GM12878 (cell line): ENCODE data around the gene DNAJA1. TPM values are rescaled to one million over a fixed set of nuclear protein-coding genes. Genes with fewer than 3 reads are reported as not detected.

Experiments used
- BRCA1 ChIP-seq: IDR thresholded peaks from 2 replicates; pipeline ENCODE4 v1.6.1; 2011; ENCODE audit warnings: low read depth, low read length, improper control_type of control experiment
- CEBPZ ChIP-seq: fragments of 150-350 bp; IDR thresholded peaks from 2 replicates; pipeline ENCODE4 v1.6.1; 2016; ENCODE audit warnings: low read depth, low read length
- CHD4 ChIP-seq: fragments of 200-600 bp; sonication (generic); IDR thresholded peaks from 2 replicates; pipeline ENCODE4 v1.6.1; 2016; ENCODE audit warnings: mild to moderate bottlenecking
- EGR1 ChIP-seq, 2 experiments: IDR thresholded peaks; 1 replicate in 1 of 2; 2 replicates in 1 of 2; pipeline ENCODE4 v1.6.1; 2011 to 2012; ENCODE audit warnings: low read depth in 2 of 2, low read length in 2 of 2, borderline replicate concordance in 1 of 2, mild to moderate bottlenecking in 1 of 2, moderate library complexity in 1 of 2
- FOXM1 ChIP-seq: IDR thresholded peaks from 2 replicates; pipeline ENCODE4 v1.6.1; 2012; ENCODE audit warnings: low read depth, mild to moderate bottlenecking, inconsistent platforms, low read length, moderate library complexity
- JUND ChIP-seq: IDR thresholded peaks from 2 replicates; pipeline ENCODE4 v1.6.1; 2012; ENCODE audit warnings: low read depth, mild to moderate bottlenecking, low read length, improper control_type of control experiment, moderate library complexity
- KLF5 ChIP-seq: fragments of 450-650 bp; IDR thresholded peaks from 2 replicates; pipeline ENCODE4 v1.6.1; 2014; ENCODE audit warnings: mild to moderate bottlenecking; ENCODE audit not compliant: partially characterized antibody
- MYC ChIP-seq: IDR thresholded peaks from 2 replicates; pipeline ENCODE4 v1.6.1; 2011; ENCODE audit warnings: mild to moderate bottlenecking, low read length, moderate library complexity, inconsistent platforms; ENCODE audit not compliant: insufficient read depth, insufficient replicate concordance, insufficient read length, severe bottlenecking
- NFYB ChIP-seq: IDR thresholded peaks from 2 replicates; pipeline ENCODE4 v1.6.1; 2011; ENCODE audit warnings: low read depth, mild to moderate bottlenecking, low read length, improper control_type of control experiment, moderate library complexity; ENCODE audit not compliant: insufficient read depth
- PBX3 ChIP-seq: IDR thresholded peaks from 2 replicates; pipeline ENCODE4 v1.6.1; 2011; ENCODE audit warnings: mild to moderate bottlenecking, low read depth, low read length, moderate library complexity; ENCODE audit not compliant: insufficient replicate concordance
- RAD51 ChIP-seq: fragments of 450-650 bp; IDR thresholded peaks from 2 replicates; pipeline ENCODE4 v1.6.1; 2016; ENCODE audit warnings: moderate library complexity, mild to moderate bottlenecking, inconsistent platforms
- RELA ChIP-seq: fragments of 450-650 bp; IDR thresholded peaks from 2 replicates; pipeline ENCODE4 v1.8.0; 2014; ENCODE audit warnings: borderline replicate concordance; ENCODE audit not compliant: partially characterized antibody
- SIX5 ChIP-seq: IDR thresholded peaks from 2 replicates; pipeline ENCODE4 v1.6.1; 2011; ENCODE audit warnings: mild to moderate bottlenecking, low read depth, low read length, moderate library complexity; ENCODE audit not compliant: severe bottlenecking
- SMARCA5 ChIP-seq: fragments of 450-650 bp; IDR thresholded peaks from 2 replicates; pipeline ENCODE4 v1.6.1; 2017; ENCODE audit warnings: mild to moderate bottlenecking
- TCF3 ChIP-seq: IDR thresholded peaks from 2 replicates; pipeline ENCODE4 v1.6.1; 2012; ENCODE audit warnings: low read depth, mild to moderate bottlenecking, low read length, borderline replicate concordance; ENCODE audit not compliant: insufficient read depth
- TCF7 ChIP-seq: IDR thresholded peaks from 2 replicates; pipeline ENCODE4 v1.6.1; 2014; ENCODE audit warnings: antibody characterized with exemption, borderline replicate concordance
- USF2 ChIP-seq: IDR thresholded peaks from 2 replicates; pipeline ENCODE4 v1.6.1; 2011; ENCODE audit warnings: low read depth, low read length, improper control_type of control experiment, borderline replicate concordance
- WRNIP1 ChIP-seq: IDR thresholded peaks from 2 replicates; pipeline ENCODE4 v1.6.1; 2011; ENCODE audit warnings: low read depth, low read length, improper control_type of control experiment, borderline replicate concordance
- YBX1 ChIP-seq: fragments of 450-650 bp; IDR thresholded peaks from 2 replicates; pipeline ENCODE4 v1.6.1; 2016; ENCODE audit warnings: antibody characterized with exemption
- ZBED1 ChIP-seq: IDR thresholded peaks from 2 replicates; pipeline ENCODE4 v1.6.1; 2016; ENCODE audit warnings: borderline replicate concordance
- ZNF687 ChIP-seq: fragments of 450-650 bp; IDR thresholded peaks from 2 replicates; pipeline ENCODE4 v1.6.1; 2017; ENCODE audit warnings: mild to moderate bottlenecking, moderate library complexity
- polyA plus RNA-seq, 11 experiments: library from polyadenylated mRNA; depleted of rRNA in 4 of 11; unstranded in 6 of 11; stranded (reverse) in 5 of 11; fragments of >200 nt; fragmentation: Nextera tagmentation in 4 of 11; fragmentation: Illumina TruSeq in 1 of 11; extraction: Ambion mirVana in 4 of 11; extraction: Trizol in 1 of 11; gene quantifications; 1 replicate in 1 of 11; 2 replicates in 10 of 11; pipeline versions ENCODE4 v1.2.1 to v1.2.3, GENCODE V29; 2011 to 2016; ENCODE audit warnings: inconsistent platforms in 2 of 11, missing spikeins in 2 of 11, low read depth in 1 of 11
- total RNA-seq, 4 experiments: library from RNA; depleted of rRNA in 3 of 4; stranded (reverse); fragments of >200 nt in 3 of 4; fragmentation: Illumina TruSeq in 1 of 4; extraction: Trizol in 1 of 4; gene quantifications; 2 replicates each; pipeline versions ENCODE4 v1.2.1 to v1.2.3, GENCODE V29; 2013 to 2021

The DNAJA1 gene
- total and polyA plus RNA-seq, 10 of the 15 experiments (the other 5 are each of a cell fraction or from before 2014, with no cell fraction given) = 69.7 to 206 (median 146) TPM

GRCh38 chr9:33024966-33025571, at the start of gene DNAJA1 (continued):
- TF ChIP-seq CEBPZ (no peak), BRCA1 (no peak), SMARCA5 (peak; percentile 74), RAD51 (no peak), ZNF687 (peak; percentile 85; the same call in 1 of the 2 replicates), MYC (no peak), TCF7 (no peak), TCF3 (peak; percentile 86), EGR1 (IDR thresholded peaks at IDR 0.05; ENCODE audit: borderline replicate concordance in 1 of 2, low read depth in 2 of 2, low read length in 2 of 2) (peak; percentile 43 to 97), ZBED1 (peak; percentile 76; the same call in 1 of the 2 replicates), YBX1 (no peak), KLF5 (peak; percentile 80), CHD4 (no peak), FOXM1 (no peak), PBX3 (no peak), NFYB (no peak), RELA (peak; percentile 24), JUND (no peak), WRNIP1 (peak; percentile 80; the same call in 1 of the 2 replicates), SIX5 (peak; percentile 4), USF2 (no peak)
